HCT116 (cell line): ENCODE measurements around the gene DDX10. TPM values are rescaled to one million over a fixed set of nuclear protein-coding genes. Genes with fewer than 3 reads are reported as not detected.

Source experiments
- ATAC-seq: fragments of 200-7000 bp; cut with Tn5 transposase; 2 replicates; pipeline ENCODE4 v1.9.1; 2020; ENCODE audit warnings: mild to moderate bottlenecking, moderate library complexity
- Bru-seq: library from RNA; stranded (reverse); fragments of 400-500 nt; gene quantifications from one replicate; lab custom pipeline; 2021; lab: Mats Ljungman, UMichigan
- BruChase-seq, 2 experiments: library from RNA; stranded (reverse); fragments of 400-500 nt; gene quantifications; one replicate each; lab custom pipeline; 2021; lab: Mats Ljungman, UMichigan
- BruUV-seq: library from RNA; stranded (reverse); fragments of 400-500 nt; replicated peaks from 2 replicates; lab custom pipeline; 2021; lab: Mats Ljungman, UMichigan
- CTCF ChIA-PET: fragments of 300-600 bp; sonication (Branson Sonifier 250); formaldehyde crosslinking; loops from one replicate; lab custom pipeline; 2021; ENCODE audit warnings: antibody characterized with exemption; lab: Charles Lee
- POLR2A ChIA-PET: fragments of 300-600, 350-600 bp; sonication (Branson Sonifier 250); formaldehyde crosslinking; loops from one replicate; lab custom pipeline; 2021; ENCODE audit warnings: antibody characterized with exemption; lab: Charles Lee
- RAD21 ChIA-PET, 2 experiments: fragments of 300-600 bp; sonication (Branson Sonifier 250); formaldehyde crosslinking; loops; one replicate each; lab custom pipeline; 2023; ENCODE audit warnings: low total read pairs in 2 of 2; ENCODE audit not compliant: uncharacterized antibody in 2 of 2, unreplicated experiment in 2 of 2, low non-redundant PET in 1 of 2; lab: Charles Lee
- DNase-seq: peaks from one replicate; pipeline ENCODE4 v3.0.0-alpha.2; 2010; ENCODE audit warnings: low read depth, low spot score
- H2AFZ ChIP-seq: fragments of 200-600 bp; shearing (Covaris generic), sonication (generic); 2 replicates; pipeline ENCODE4 v1.6.1; 2017; ENCODE audit warnings: low read depth, mixed run types, mixed read lengths, antibody characterized with exemption, low read length; ENCODE audit not compliant: poor library complexity, severe bottlenecking
- H3K27ac ChIP-seq: 2 replicates; pipeline ENCODE4 v1.5.1; 2012; ENCODE audit warnings: low read depth, low read length
- H3K27me3 ChIP-seq: fragments of 200-600 bp; sonication (generic); 2 replicates; pipeline ENCODE4 v1.6.1; 2016; ENCODE audit warnings: mixed run types, low read length, mixed read lengths; ENCODE audit not compliant: insufficient read depth
- H3K36me3 ChIP-seq, 2 experiments: fragments of 200-500 bp in 1 of 2; fragments of 200-600 bp in 1 of 2; sonication (Bioruptor generic) in 1 of 2; sonication (generic) in 1 of 2; 2 replicates each; pipeline versions ENCODE4 v1.5.1 to v1.6.1; 2014 to 2016; ENCODE audit warnings: low read length in 2 of 2, inconsistent platforms in 1 of 2, mixed read lengths in 1 of 2, mixed run types in 1 of 2; ENCODE audit not compliant: insufficient read depth in 2 of 2, control insufficient read depth in 1 of 2
- H3K4me1 ChIP-seq, 2 experiments: fragments of 200-600 bp in 1 of 2; sonication (generic) in 1 of 2; 2 replicates each; pipeline versions ENCODE4 v1.5.1 to v1.6.1; 2012 to 2017; ENCODE audit warnings: low read length in 2 of 2, inconsistent platforms in 1 of 2, mild to moderate bottlenecking in 1 of 2, mixed read lengths in 1 of 2, mixed run types in 1 of 2, moderate library complexity in 1 of 2; ENCODE audit not compliant: insufficient read depth in 2 of 2, control insufficient read depth in 1 of 2
- H3K4me2 ChIP-seq: fragments of 200-600 bp; sonication (generic); 2 replicates; pipeline ENCODE4 v1.6.1; 2017; ENCODE audit warnings: mixed run types, low read length, mixed read lengths
- H3K4me3 ChIP-seq, 2 experiments: fragments of 200-600 bp in 1 of 2; sonication (generic) in 1 of 2; replicated peaks in 1 of 2; 2 replicates each; pipeline ENCODE4 v1.5.1; 2011 to 2016; ENCODE audit warnings: low read length in 2 of 2, control low read depth in 1 of 2, low read depth in 1 of 2, mild to moderate bottlenecking in 1 of 2, mixed read lengths in 1 of 2, mixed run types in 1 of 2
- H3K79me2 ChIP-seq: fragments of 200-600 bp; sonication (generic); 2 replicates; pipeline ENCODE4 v1.6.1; 2017; ENCODE audit warnings: mild to moderate bottlenecking, mixed run types, low read length, moderate library complexity, mixed read lengths; ENCODE audit not compliant: insufficient read depth
- H3K9ac ChIP-seq: fragments of 200-600 bp; sonication (generic); 2 replicates; pipeline ENCODE4 v1.6.1; 2016; ENCODE audit warnings: low read length, mixed read lengths
- H3K9me2 ChIP-seq: fragments of 200-600 bp; sonication (generic), shearing (Covaris generic); 2 replicates; pipeline ENCODE4 v1.6.1; 2017; ENCODE audit warnings: mixed run types, mild to moderate bottlenecking, moderate library complexity; ENCODE audit not compliant: insufficient read depth
- H3K9me3 ChIP-seq, 2 experiments: fragments of 200-500 bp in 1 of 2; fragments of 200-600 bp in 1 of 2; sonication (Bioruptor generic) in 1 of 2; sonication (generic) in 1 of 2; 2 replicates each; pipeline ENCODE4 v1.6.1; 2014 to 2017; ENCODE audit warnings: low read length in 2 of 2, mixed read lengths in 2 of 2, inconsistent platforms in 1 of 2, low read depth in 1 of 2, mild to moderate bottlenecking in 1 of 2, mixed run types in 1 of 2, moderate library complexity in 1 of 2; ENCODE audit not compliant: control insufficient read depth in 1 of 2, insufficient read depth in 1 of 2
- H4K20me1 ChIP-seq: fragments of 200-600 bp; sonication (generic), shearing (Covaris generic); 2 replicates; pipeline ENCODE4 v1.6.1; 2017; ENCODE audit warnings: mixed run types, mild to moderate bottlenecking, moderate library complexity; ENCODE audit not compliant: insufficient read depth
- ATF3 ChIP-seq: IDR thresholded peaks from 2 replicates; pipeline ENCODE4 v1.6.1; 2012
- CBX3 ChIP-seq: IDR thresholded peaks from 2 replicates; pipeline ENCODE4 v1.6.1; 2012; ENCODE audit warnings: low read depth
- EGR1 ChIP-seq: IDR thresholded peaks from 2 replicates; pipeline ENCODE4 v1.6.1; 2012; ENCODE audit warnings: low read depth
- EZH2 ChIP-seq: fragments of 200-600 bp; sonication (generic); IDR thresholded peaks from 2 replicates; pipeline ENCODE4 v1.6.1; 2017; ENCODE audit warnings: antibody characterized with exemption, mixed run types
- EZH2phosphoT487 ChIP-seq: fragments of 200-600 bp; IDR thresholded peaks from 2 replicates; pipeline ENCODE4 v1.6.1; 2018; ENCODE audit warnings: antibody characterized with exemption, borderline replicate concordance
- FOSL1 ChIP-seq: IDR thresholded peaks from 2 replicates; pipeline ENCODE4 v1.6.1; 2012; ENCODE audit warnings: low read depth
- JUND ChIP-seq: IDR thresholded peaks from 2 replicates; pipeline ENCODE4 v1.6.1; 2012
- POLR2AphosphoS5 ChIP-seq: IDR thresholded peaks from 2 replicates; pipeline ENCODE4 v1.6.1; 2011; ENCODE audit warnings: mild to moderate bottlenecking, low read depth, low read length, moderate library complexity
- RAD21 ChIP-seq: IDR thresholded peaks from 2 replicates; pipeline ENCODE4 v1.6.1; 2012; ENCODE audit warnings: low read depth, mild to moderate bottlenecking
- SIN3A ChIP-seq: IDR thresholded peaks from 2 replicates; pipeline ENCODE4 v1.6.1; 2012; ENCODE audit warnings: low read depth
- SRF ChIP-seq: IDR thresholded peaks from 2 replicates; pipeline ENCODE4 v1.6.1; 2012; ENCODE audit warnings: low read depth
- TCF7L2 ChIP-seq: IDR thresholded peaks from 2 replicates; pipeline ENCODE4 v1.7.0; 2011; ENCODE audit warnings: borderline replicate concordance, inconsistent platforms; ENCODE audit not compliant: insufficient read depth, insufficient read length; ENCODE audit errors: extremely low read depth
- intact Hi-C: fragments of 100-400 bp; cut with micrococcal nuclease; formaldehyde crosslinking; loops from 2 replicates; pipeline ENCODE4 v1.10.0; 2022
- long read RNA-seq: library from polyadenylated mRNA; unstranded; transcript quantifications from one replicate; pipeline ENCODE4 v2.0.0, GENCODE V29; 2021; ENCODE audit not compliant: unreplicated experiment
- polyA plus RNA-seq: library from polyadenylated mRNA; unstranded; fragments of >200 nt; gene quantifications from 2 replicates; pipeline ENCODE4 v1.2.1, GENCODE V29; 2012; ENCODE audit warnings: missing spikeins
- total RNA-seq: library from RNA; stranded (reverse); gene quantifications from one replicate; pipeline ENCODE4 v1.2.1, GENCODE V29; 2021; ENCODE audit not compliant: unreplicated experiment
- TF ChIP-seq, protein P1 (sequence below), 3 experiments: fragments of 200-600 bp in 1 of 3; sonication (generic) in 1 of 3; IDR thresholded peaks in 2 of 3; conservative IDR thresholded peaks in 1 of 3; 2 replicates each; pipeline ENCODE4 v1.5.1; 2012 to 2017; ENCODE audit warnings: low read depth in 2 of 3, low read length in 2 of 3, antibody characterized with exemption in 1 of 3, borderline replicate concordance in 1 of 3, control low read depth in 1 of 3, mild to moderate bottlenecking in 1 of 3, mixed read lengths in 1 of 3, mixed run types in 1 of 3, moderate library complexity in 1 of 3; ENCODE audit not compliant: insufficient read depth in 1 of 3
- TF ChIP-seq, protein P2 (sequence below): IDR thresholded peaks from 2 replicates; pipeline ENCODE4 v1.6.1; 2012; ENCODE audit warnings: low read depth
- TF ChIP-seq, protein P3 (sequence below): IDR thresholded peaks from 2 replicates; pipeline ENCODE4 v1.6.1; 2012
- TF ChIP-seq, protein P4 (sequence below): IDR thresholded peaks from 2 replicates; pipeline ENCODE4 v1.6.1; 2011; ENCODE audit warnings: mild to moderate bottlenecking, low read length, moderate library complexity; ENCODE audit not compliant: insufficient replicate concordance; ENCODE audit errors: extremely low read depth

The DDX10 gene
- total RNA-seq (66.5 TPM), Bru-seq, nascent RNA (percentile 91 among the genes with signal in this experiment), BruChase-seq, experiment 1, labeled RNA remaining after a 6-hour chase (percentile 63 among the genes with signal in this experiment), BruChase-seq, experiment 2, labeled RNA remaining after a 2-hour chase (percentile 67 among the genes with signal in this experiment)
- 26.6 and 35.7 TPM in 2 replicates for polyA plus RNA-seq
- long read RNA-seq, full-length matches to known transcripts: 67 of 149 reads
- long read RNA-seq, partial matches to known transcripts: 66 of 149 reads
- long read RNA-seq, other reads (novel, unspliced or antisense): 16 of 149 reads

DNA sequence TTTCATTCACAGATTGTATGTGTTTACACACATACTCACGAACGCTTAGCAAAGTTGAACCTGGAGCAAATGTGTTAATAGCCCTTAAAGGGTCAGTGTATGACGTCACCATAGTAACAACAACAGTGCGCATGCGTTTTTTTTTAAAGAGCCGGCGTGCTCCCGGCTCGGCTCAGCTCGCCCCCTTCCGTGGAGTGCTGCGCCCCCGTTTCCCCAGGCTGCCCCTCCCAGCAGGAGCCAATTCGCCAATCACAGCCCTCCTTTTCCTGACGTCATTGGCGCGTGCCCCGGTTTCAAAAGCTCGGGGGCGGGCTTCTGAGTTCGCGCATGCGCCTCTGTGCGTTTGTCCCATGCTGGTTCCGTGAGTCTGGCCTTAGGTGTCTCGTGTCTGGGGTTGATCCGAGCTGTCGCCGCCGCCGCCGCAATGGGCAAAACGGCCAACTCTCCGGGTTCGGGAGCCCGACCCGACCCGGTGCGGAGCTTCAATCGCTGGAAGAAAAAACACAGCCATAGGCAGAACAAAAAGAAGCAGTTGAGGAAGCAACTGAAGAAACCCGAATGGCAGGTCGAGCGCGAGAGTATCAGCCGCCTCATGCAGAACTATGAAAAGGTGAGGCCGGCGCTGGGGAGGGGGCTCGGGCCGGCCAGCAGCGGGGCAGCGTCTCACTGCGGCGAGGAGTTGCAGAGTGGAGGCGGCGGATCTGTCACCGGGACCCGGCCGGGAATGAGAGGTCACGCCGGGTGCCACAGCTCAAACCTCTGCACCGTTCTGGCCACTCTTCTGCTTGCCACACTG lies at the start of gene DDX10:
Gene DDX10 (plus strand): TSS at position 340 of the 796 bp plus-strand sequence. CDS start 85 bp downstream, at position 425.
- intact Hi-C loops: no loop called here
- no peaks in the 10 kb centered on the region for H3K27me3 ChIP-seq
- ChIA-PET POLR2A (no interaction called here), RAD21 (no interaction called here), CTCF (interaction anchor here (0.9 to 2.6 kb wide), 6 partner anchors 9 to 547 kb away, joined by 3 to 12 read pairs (median 4); no protein-coding TSS in a partner anchor)
- peaks cover 5% of the 10 kb centered on the region; the same call in 1 of the 2 replicates for H4K20me1 ChIP-seq
- peaks cover 7 to 17% of the 10 kb centered on the region in 2 experiments; a peak in 3 of 4 replicates for H3K4me1 ChIP-seq
- H3K27ac ChIP-seq: peak within 1 kb of the TSS; percentile 25; the same call in 1 of the 2 replicates
- H3K9me3 ChIP-seq: no peaks in the 10 kb centered on the region
- H3K79me2 ChIP-seq: peaks cover 50% of the 10 kb centered on the region
- H3K36me3 ChIP-seq: peaks cover 0 to 17% of the 10 kb centered on the region in 2 experiments; a peak in 2 of 4 replicates
- H3K9me2 ChIP-seq: no peaks in the 10 kb centered on the region
- peak within 1 kb of the TSS; percentile 96 for H3K4me2 ChIP-seq
- TSS peak; percentile 64 for BruUV-seq
- peak; percentile 97 for DNase-seq
- peak; percentile 97 for ATAC-seq
- peak within 1 kb of the TSS; percentile 73 to 82 for H3K4me3 ChIP-seq
- H3K9ac ChIP-seq: peak within 1 kb of the TSS; percentile 75
- peak within 1 kb of the TSS; percentile 95 for H2AFZ ChIP-seq
- TF ChIP-seq, protein P1, sequence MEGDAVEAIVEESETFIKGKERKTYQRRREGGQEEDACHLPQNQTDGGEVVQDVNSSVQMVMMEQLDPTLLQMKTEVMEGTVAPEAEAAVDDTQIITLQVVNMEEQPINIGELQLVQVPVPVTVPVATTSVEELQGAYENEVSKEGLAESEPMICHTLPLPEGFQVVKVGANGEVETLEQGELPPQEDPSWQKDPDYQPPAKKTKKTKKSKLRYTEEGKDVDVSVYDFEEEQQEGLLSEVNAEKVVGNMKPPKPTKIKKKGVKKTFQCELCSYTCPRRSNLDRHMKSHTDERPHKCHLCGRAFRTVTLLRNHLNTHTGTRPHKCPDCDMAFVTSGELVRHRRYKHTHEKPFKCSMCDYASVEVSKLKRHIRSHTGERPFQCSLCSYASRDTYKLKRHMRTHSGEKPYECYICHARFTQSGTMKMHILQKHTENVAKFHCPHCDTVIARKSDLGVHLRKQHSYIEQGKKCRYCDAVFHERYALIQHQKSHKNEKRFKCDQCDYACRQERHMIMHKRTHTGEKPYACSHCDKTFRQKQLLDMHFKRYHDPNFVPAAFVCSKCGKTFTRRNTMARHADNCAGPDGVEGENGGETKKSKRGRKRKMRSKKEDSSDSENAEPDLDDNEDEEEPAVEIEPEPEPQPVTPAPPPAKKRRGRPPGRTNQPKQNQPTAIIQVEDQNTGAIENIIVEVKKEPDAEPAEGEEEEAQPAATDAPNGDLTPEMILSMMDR (IDR thresholded peaks at IDR 0.05 in 2 of 3, conservative IDR thresholded peaks at IDR 0.05 in 1 of 3; ENCODE audit: borderline replicate concordance in 1 of 3, insufficient read depth in 1 of 3, low read depth in 2 of 3, low read length in 2 of 3): 0 out of 6 replicates have a peak, but pooled peaks of 1 of the 3 experiments have one; percentile 6
- TF ChIP-seq JUND: no peak
- peak; percentile 78 for TF ChIP-seq POLR2AphosphoS5
- TF ChIP-seq EGR1: peak; percentile 84
- TF ChIP-seq EZH2: no peak
- no peak for TF ChIP-seq FOSL1
- TF ChIP-seq, protein P2, sequence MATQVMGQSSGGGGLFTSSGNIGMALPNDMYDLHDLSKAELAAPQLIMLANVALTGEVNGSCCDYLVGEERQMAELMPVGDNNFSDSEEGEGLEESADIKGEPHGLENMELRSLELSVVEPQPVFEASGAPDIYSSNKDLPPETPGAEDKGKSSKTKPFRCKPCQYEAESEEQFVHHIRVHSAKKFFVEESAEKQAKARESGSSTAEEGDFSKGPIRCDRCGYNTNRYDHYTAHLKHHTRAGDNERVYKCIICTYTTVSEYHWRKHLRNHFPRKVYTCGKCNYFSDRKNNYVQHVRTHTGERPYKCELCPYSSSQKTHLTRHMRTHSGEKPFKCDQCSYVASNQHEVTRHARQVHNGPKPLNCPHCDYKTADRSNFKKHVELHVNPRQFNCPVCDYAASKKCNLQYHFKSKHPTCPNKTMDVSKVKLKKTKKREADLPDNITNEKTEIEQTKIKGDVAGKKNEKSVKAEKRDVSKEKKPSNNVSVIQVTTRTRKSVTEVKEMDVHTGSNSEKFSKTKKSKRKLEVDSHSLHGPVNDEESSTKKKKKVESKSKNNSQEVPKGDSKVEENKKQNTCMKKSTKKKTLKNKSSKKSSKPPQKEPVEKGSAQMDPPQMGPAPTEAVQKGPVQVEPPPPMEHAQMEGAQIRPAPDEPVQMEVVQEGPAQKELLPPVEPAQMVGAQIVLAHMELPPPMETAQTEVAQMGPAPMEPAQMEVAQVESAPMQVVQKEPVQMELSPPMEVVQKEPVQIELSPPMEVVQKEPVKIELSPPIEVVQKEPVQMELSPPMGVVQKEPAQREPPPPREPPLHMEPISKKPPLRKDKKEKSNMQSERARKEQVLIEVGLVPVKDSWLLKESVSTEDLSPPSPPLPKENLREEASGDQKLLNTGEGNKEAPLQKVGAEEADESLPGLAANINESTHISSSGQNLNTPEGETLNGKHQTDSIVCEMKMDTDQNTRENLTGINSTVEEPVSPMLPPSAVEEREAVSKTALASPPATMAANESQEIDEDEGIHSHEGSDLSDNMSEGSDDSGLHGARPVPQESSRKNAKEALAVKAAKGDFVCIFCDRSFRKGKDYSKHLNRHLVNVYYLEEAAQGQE: no peak
- TF ChIP-seq SRF: no peak
- no peak for TF ChIP-seq ATF3
- TF ChIP-seq CBX3: no peak
- peak; percentile 71 for TF ChIP-seq TCF7L2
- TF ChIP-seq, protein P3, sequence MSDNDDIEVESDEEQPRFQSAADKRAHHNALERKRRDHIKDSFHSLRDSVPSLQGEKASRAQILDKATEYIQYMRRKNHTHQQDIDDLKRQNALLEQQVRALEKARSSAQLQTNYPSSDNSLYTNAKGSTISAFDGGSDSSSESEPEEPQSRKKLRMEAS: peak; percentile 96
- peak; percentile 94 for TF ChIP-seq SIN3A
- TF ChIP-seq, protein P4, sequence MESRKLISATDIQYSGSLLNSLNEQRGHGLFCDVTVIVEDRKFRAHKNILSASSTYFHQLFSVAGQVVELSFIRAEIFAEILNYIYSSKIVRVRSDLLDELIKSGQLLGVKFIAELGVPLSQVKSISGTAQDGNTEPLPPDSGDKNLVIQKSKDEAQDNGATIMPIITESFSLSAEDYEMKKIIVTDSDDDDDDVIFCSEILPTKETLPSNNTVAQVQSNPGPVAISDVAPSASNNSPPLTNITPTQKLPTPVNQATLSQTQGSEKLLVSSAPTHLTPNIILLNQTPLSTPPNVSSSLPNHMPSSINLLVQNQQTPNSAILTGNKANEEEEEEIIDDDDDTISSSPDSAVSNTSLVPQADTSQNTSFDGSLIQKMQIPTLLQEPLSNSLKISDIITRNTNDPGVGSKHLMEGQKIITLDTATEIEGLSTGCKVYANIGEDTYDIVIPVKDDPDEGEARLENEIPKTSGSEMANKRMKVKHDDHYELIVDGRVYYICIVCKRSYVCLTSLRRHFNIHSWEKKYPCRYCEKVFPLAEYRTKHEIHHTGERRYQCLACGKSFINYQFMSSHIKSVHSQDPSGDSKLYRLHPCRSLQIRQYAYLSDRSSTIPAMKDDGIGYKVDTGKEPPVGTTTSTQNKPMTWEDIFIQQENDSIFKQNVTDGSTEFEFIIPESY: no peak
- no peak for TF ChIP-seq EZH2phosphoT487
- no peak for TF ChIP-seq RAD21
